CD14-positive monocyte (primary cell): Measurements from ENCODE around the gene OR2Z1. TPM values are rescaled to one million over a fixed set of nuclear protein-coding genes. Genes with fewer than 3 reads are reported as not detected.

Experiments used
- DNase-seq, 3 donors: peaks; one replicate each; pipeline ENCODE4 v3.0.0-alpha.2; 2011 to 2022
- H2AFZ ChIP-seq: 2 replicates; pipeline ENCODE4 v1.6.0; 2012; ENCODE audit warnings: mild to moderate bottlenecking, low read depth, low read length, inconsistent platforms; ENCODE audit not compliant: insufficient read depth, poor library complexity, severe bottlenecking
- H3K27ac ChIP-seq, 2 donors: 1 replicate in 1 of 2; 2 replicates in 1 of 2; pipeline ENCODE4 v1.5.1; 2012 to 2013; ENCODE audit warnings: low read length in 2 of 2, control low read depth in 1 of 2, inconsistent platforms in 1 of 2, low read depth in 1 of 2, mild to moderate bottlenecking in 1 of 2
- H3K27me3 ChIP-seq, 2 donors: one replicate each; pipeline versions ENCODE4 v1.6.0 to v1.6.1; 2011 to 2013; ENCODE audit warnings: low read length in 2 of 2; ENCODE audit not compliant: control insufficient read depth in 2 of 2, insufficient read depth in 2 of 2
- H3K36me3 ChIP-seq, 2 donors: replicated peaks in 1 of 2; 1 replicate in 1 of 2; 2 replicates in 1 of 2; pipeline versions ENCODE4 v1.5.1 to v1.6.1; 2012 to 2013; ENCODE audit warnings: low read length in 2 of 2, control low read depth in 1 of 2, inconsistent platforms in 1 of 2, mild to moderate bottlenecking in 1 of 2; ENCODE audit not compliant: insufficient read depth in 2 of 2, control insufficient read depth in 1 of 2
- H3K4me1 ChIP-seq, 2 donors: 1 replicate in 1 of 2; 2 replicates in 1 of 2; pipeline versions ENCODE4 v1.5.1 to v1.6.1; 2012 to 2013; ENCODE audit warnings: low read length in 2 of 2, control low read depth in 1 of 2, inconsistent platforms in 1 of 2, mild to moderate bottlenecking in 1 of 2, moderate library complexity in 1 of 2; ENCODE audit not compliant: insufficient read depth in 2 of 2, control insufficient read depth in 1 of 2
- H3K4me2 ChIP-seq: replicated peaks from 2 replicates; pipeline ENCODE3; 2012; ENCODE audit warnings: low read length, moderate library complexity, mild to moderate bottlenecking; ENCODE audit not compliant: poor library complexity, severe bottlenecking; ENCODE audit errors: extremely low read depth
- H3K4me3 ChIP-seq, 3 experiments: fragments of 200-600 bp in 1 of 3; sonication (generic) in 1 of 3; replicated peaks in 1 of 3; 1 replicate in 2 of 3; 2 replicates in 1 of 3; pipeline ENCODE4 v1.5.1; 2011 to 2013; ENCODE audit warnings: low read length in 3 of 3, mild to moderate bottlenecking in 3 of 3, control low read depth in 2 of 3, low read depth in 2 of 3, inconsistent platforms in 1 of 3, moderate library complexity in 1 of 3
- H3K79me2 ChIP-seq: 2 replicates; pipeline ENCODE4 v1.6.0; 2012; ENCODE audit warnings: mild to moderate bottlenecking, control low read depth, inconsistent platforms, low read length, moderate library complexity; ENCODE audit not compliant: insufficient read depth
- H3K9ac ChIP-seq: 2 replicates; pipeline ENCODE4 v1.6.0; 2017; ENCODE audit warnings: low read length, mild to moderate bottlenecking; ENCODE audit not compliant: insufficient read depth, poor library complexity, severe bottlenecking
- H3K9me3 ChIP-seq, 2 donors: replicated peaks in 1 of 2; 1 replicate in 1 of 2; 2 replicates in 1 of 2; pipeline versions ENCODE4 v1.5.1 to v1.6.1; 2012 to 2013; ENCODE audit warnings: low read length in 2 of 2, control low read depth in 1 of 2; ENCODE audit not compliant: control insufficient read depth in 1 of 2, insufficient read depth in 1 of 2
- H4K20me1 ChIP-seq: 2 replicates; pipeline ENCODE4 v1.6.0; 2012; ENCODE audit warnings: mild to moderate bottlenecking, low read length, control low read depth, moderate library complexity; ENCODE audit not compliant: insufficient read depth
- H3K27ac Mint-ChIP-seq, 7 donors: one replicate each; pipeline ENCODE4 v1.8.0; 2020; ENCODE audit warnings: mild to moderate bottlenecking in 7 of 7, mixed read lengths in 7 of 7, moderate library complexity in 6 of 7, inconsistent platforms in 2 of 7
- H3K27me3 Mint-ChIP-seq, 3 donors: one replicate each; pipeline ENCODE4 v1.8.0; 2021 to 2022; ENCODE audit warnings: low read depth in 3 of 3, mild to moderate bottlenecking in 3 of 3, mixed read lengths in 3 of 3, moderate library complexity in 3 of 3, inconsistent platforms in 1 of 3
- H3K36me3 Mint-ChIP-seq, 2 donors: one replicate each; pipeline ENCODE4 v1.8.0; 2020; ENCODE audit warnings: mixed read lengths in 2 of 2, inconsistent platforms in 1 of 2, mild to moderate bottlenecking in 1 of 2
- H3K4me1 Mint-ChIP-seq: one replicate; pipeline ENCODE4 v1.8.0; 2020; ENCODE audit warnings: mild to moderate bottlenecking, mixed read lengths
- H3K4me3 Mint-ChIP-seq, 2 donors: one replicate each; pipeline ENCODE4 v1.8.0; 2020; ENCODE audit warnings: mild to moderate bottlenecking in 2 of 2, mixed read lengths in 2 of 2, moderate library complexity in 1 of 2
- H3K9me3 Mint-ChIP-seq, 7 donors: one replicate each; pipeline ENCODE4 v1.8.0; 2020 to 2022; ENCODE audit warnings: mixed read lengths in 7 of 7, mild to moderate bottlenecking in 6 of 7, moderate library complexity in 6 of 7, inconsistent platforms in 2 of 7
- CTCF ChIP-seq: fragments of 200-600 bp; IDR thresholded peaks from one replicate; pipeline ENCODE4 v1.8.0; 2022; ENCODE audit warnings: antibody characterized with exemption, mild to moderate bottlenecking
- WGBS: methylation state at CpG from one replicate; pipeline ENCODE4 v1.1.5; 2013; ENCODE audit warnings: missing lambda C conversion rate; ENCODE audit not compliant: insufficient coverage; 5-methylcytosine and 5-hydroxymethylcytosine counted together
- intact Hi-C, 2 donors: fragments of 100-400 bp; cut with micrococcal nuclease; formaldehyde crosslinking; loops; one replicate each; pipeline versions ENCODE4 v1.15.0 to v1.15.1; 2023
- polyA minus RNA-seq: library from RNA; depleted of rRNA, polyadenylated mRNA; stranded (reverse); fragments of >200 nt; gene quantifications from 2 replicates; pipeline ENCODE4 v1.2.3, GENCODE V29; 2012
- polyA plus RNA-seq, 3 donors: library from polyadenylated mRNA; depleted of rRNA in 1 of 3; unstranded in 2 of 3; stranded (reverse) in 1 of 3; fragments of 300-500 nt in 2 of 3; fragments of >200 nt in 1 of 3; fragmentation: Illumina TruSeq in 2 of 3; gene quantifications; 1 replicate in 2 of 3; 2 replicates in 1 of 3; pipeline ENCODE4 v1.2.3, GENCODE V29; 2012 to 2021
- total RNA-seq, 12 experiments: library from RNA in 1 of 12; stranded (reverse) in 1 of 12; fragments of 120-200 nt in 1 of 12; gene quantifications; one replicate each; pipeline ENCODE4 v1.2.4 and lab custom pipeline; 2013 to 2026; ENCODE audit warnings: mixed read lengths in 6 of 12, inconsistent platforms in 1 of 12

Gene OR2Z1, protein sequence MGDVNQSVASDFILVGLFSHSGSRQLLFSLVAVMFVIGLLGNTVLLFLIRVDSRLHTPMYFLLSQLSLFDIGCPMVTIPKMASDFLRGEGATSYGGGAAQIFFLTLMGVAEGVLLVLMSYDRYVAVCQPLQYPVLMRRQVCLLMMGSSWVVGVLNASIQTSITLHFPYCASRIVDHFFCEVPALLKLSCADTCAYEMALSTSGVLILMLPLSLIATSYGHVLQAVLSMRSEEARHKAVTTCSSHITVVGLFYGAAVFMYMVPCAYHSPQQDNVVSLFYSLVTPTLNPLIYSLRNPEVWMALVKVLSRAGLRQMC
- total RNA-seq (2013), result not detected
- polyA plus RNA-seq, result not detected
- not detected in 2 replicates for polyA minus RNA-seq
- total RNA-seq (lab: John Stamatoyannopoulos, UW), result 0 to 0.30 (median 0) reads per million in 11 experiments

GRCh38 chr19:8721334-8721733, at the start of gene OR2Z1:
Gene OR2Z1, plus strand, starts transcription at chr19:8721634. Its CDS starts 9,395 bp downstream, at chr19:8731029.
- Mint-ChIP-seq H3K27me3 (peaks cover 0 to 12% (median 0%) of the 10 kb centered on the region in 3 donors), H3K27ac (no peak within 1 kb of the TSS), H3K36me3 (no peaks in the 10 kb centered on the region), H3K9me3 (peaks cover 2 to 8% (median 4%) of the 10 kb centered on the region in 7 donors), H3K4me1 (no peaks in the 10 kb centered on the region), H3K4me3 (no peak within 1 kb of the TSS)
- no peak for DNase-seq
- no peaks in the 10 kb centered on the region for H3K27me3 ChIP-seq
- no peaks in the 10 kb centered on the region for H3K9me3 ChIP-seq
- no peak within 1 kb of the TSS for H2AFZ ChIP-seq
- H3K36me3 ChIP-seq, result no peaks in the 10 kb centered on the region
- H3K79me2 ChIP-seq, result no peaks in the 10 kb centered on the region
- no peak within 1 kb of the TSS for H3K9ac ChIP-seq
- H3K27ac ChIP-seq, result no peak within 1 kb of the TSS
- no peak within 1 kb of the TSS for H3K4me2 ChIP-seq
- no peaks in the 10 kb centered on the region for H3K4me1 ChIP-seq
- no peak for TF ChIP-seq CTCF
- WGBS, result 67% methylated on average over 1 of the region's 1 CpG
- intact Hi-C loops, result no loop called here
- no peak within 1 kb of the TSS for H3K4me3 ChIP-seq
- H4K20me1 ChIP-seq, result no peaks in the 10 kb centered on the region

GRCh38 chr19:8673276-8673891, 48.0 kb upstream of the OR2Z1 start:
- Mint-ChIP-seq H3K4me3 (no peak overlapping the region), H3K27ac (no peak overlapping the region)
- WGBS, result 77% methylated on average over 6 of the region's 6 CpGs

More at GRCh38 chr19:8673276-8673891, 48.0 kb upstream of the OR2Z1 start:
- DNase-seq, result no peak
- Histone ChIP-seq H2AFZ (no peak overlapping the region), H3K4me1 (peaks cover 20 to 21% of the 10 kb centered on the region in 2 donors), H3K27me3 (no peaks in the 10 kb centered on the region), H4K20me1 (no peaks in the 10 kb centered on the region), H3K9me3 (no peaks in the 10 kb centered on the region), H3K9ac (no peak overlapping the region), H3K4me2 (no peak overlapping the region), H3K79me2 (no peaks in the 10 kb centered on the region), H3K4me3 (no peak overlapping the region), H3K36me3 (no peaks in the 10 kb centered on the region), H3K27ac (no peak overlapping the region)
- TF ChIP-seq CTCF, result no peak
- peaks cover 1 to 10% (median 4%) of the 10 kb centered on the region in 7 donors for H3K9me3 Mint-ChIP-seq
- peaks cover 20% of the 10 kb centered on the region for H3K4me1 Mint-ChIP-seq
- no peaks in the 10 kb centered on the region for H3K36me3 Mint-ChIP-seq
- H3K27me3 Mint-ChIP-seq, result peaks cover 2 to 8% (median 6%) of the 10 kb centered on the region in 3 donors
- intact Hi-C loops, result no loop called here
